ENCODE results near the gene SLCO2A1.

DNA sequence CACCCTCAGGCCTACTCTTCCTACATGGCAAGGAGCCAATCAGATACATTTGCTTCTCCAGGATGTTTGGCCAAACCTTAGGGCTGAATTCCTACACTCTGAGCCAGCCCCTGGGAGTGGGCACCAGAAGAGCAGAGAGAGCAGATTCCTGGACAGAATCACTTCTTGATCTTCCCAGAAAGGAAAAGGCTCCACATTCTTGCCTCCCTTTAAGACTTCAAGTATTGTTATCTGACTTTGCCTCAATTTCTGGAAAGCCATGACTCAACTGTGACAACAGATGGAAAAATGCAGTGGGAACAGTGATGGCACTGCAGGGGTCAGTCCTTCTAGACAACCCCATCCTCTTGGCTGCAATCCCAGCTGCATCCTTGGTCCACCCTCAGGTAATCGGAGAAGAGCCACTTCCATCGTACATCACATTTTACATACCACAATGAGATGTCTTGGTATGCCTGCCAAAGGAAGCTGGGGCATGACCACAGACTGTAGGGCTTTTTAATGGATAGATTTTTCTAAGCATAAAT is 21.0 kb downstream of the SLCO2A1 start:
- TF ChIP-seq SUZ12 (IDR thresholded peaks at IDR 0.05; ENCODE audit: extremely low read depth, insufficient read depth, insufficient read length), result no peak
- no peak for TF ChIP-seq ZNF274 (IDR thresholded peaks at IDR 0.05; ENCODE audit: low read depth, low read length)

Data from NT2/D1 (cell line).